ENCODE measurements around the gene FUT2. TPM values are rescaled to one million over a fixed set of nuclear protein-coding genes. Genes with fewer than 3 reads are reported as not detected.
A peak's percentile ranks its signal among the peaks of the same experiment; 100 is the strongest.

Gene FUT2
- total RNA-seq, 2 experiments from 2014 or later = not detected

DNA sequence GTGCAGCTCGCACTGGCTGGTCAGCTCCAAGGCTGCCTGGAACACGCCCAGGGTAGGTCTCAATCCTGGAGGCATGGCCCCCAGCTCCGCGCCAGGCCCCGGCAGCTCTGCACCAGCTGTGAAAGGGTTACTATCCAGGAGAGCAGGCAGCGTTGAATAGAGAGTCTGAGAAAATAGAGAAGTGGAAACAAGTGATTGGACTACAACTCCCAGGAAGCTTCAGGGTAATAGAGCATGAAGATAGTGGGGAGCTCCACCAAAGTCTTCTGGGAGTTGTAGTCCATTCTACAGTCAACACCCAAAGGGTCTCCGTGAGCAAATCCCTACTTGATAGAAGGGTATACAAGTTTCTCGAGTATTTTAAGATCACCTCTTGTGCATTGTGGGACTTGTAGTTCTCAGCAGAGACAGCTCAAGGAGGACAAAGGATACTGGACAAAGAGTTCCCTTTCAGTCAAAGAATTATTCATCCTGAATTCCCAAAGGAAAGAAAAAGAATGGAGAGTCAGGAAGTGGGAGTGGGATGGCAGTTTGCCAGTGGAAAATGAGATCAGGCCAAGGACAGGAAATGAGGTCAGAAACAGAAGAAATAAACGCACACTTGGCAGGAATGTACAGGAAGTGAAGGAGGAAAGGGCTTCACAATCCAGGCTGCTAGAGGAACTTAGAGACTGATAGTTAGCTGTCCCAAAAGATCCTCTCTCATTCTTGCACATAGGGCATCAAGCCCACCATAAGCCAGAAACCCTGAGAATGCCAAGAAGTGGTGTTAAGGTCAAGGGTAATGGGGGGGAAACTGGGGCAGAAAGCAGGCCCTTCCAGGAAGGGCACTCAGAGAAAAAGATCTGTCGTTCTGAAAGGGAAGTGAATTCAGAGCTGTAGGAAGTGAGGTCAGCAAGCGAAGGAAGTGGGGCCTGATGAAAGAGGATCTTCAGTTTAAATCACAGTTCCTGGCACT is 29.3 kb downstream of the FUT2 start:
- H3K27me3 Mint-ChIP-seq (ENCODE audit: low read depth) = no peaks in the 10 kb centered on the region
- peak; percentile 52 for DNase-seq
- H3K4me3 Mint-ChIP-seq = peak overlapping the region; percentile 44
- peak overlapping the region; percentile 91 for H3K27ac Mint-ChIP-seq
- H3K36me3 Mint-ChIP-seq (ENCODE audit: low read depth) = peaks cover 18% of the 10 kb centered on the region
- CTCF ChIA-PET = interaction anchor here (0.6 to 1.6 kb wide), 4 partner anchors 45 to 746 kb away, joined by 3 to 6 read pairs (median 3); no protein-coding TSS in a partner anchor
- peaks cover 11% of the 10 kb centered on the region for H3K9me3 Mint-ChIP-seq
- peaks cover 26% of the 10 kb centered on the region for H3K4me1 Mint-ChIP-seq (ENCODE audit: low read depth)
- intact Hi-C loops (cut with micrococcal nuclease) = no loop called here

GRCh38 chr19:48726556-48726955 is 30.8 kb downstream of the FUT2 start:
- peak overlapping the region; percentile 80 for H3K27ac Mint-ChIP-seq
- H3K27me3 Mint-ChIP-seq (ENCODE audit: low read depth) = no peaks in the 10 kb centered on the region
- peaks cover 21% of the 10 kb centered on the region for H3K4me1 Mint-ChIP-seq (ENCODE audit: low read depth)
- DNase-seq = peak; percentile 48
- H3K9me3 Mint-ChIP-seq = peaks cover 11% of the 10 kb centered on the region
- no peak overlapping the region for H3K4me3 Mint-ChIP-seq
- intact Hi-C loops (cut with micrococcal nuclease) = no loop called here
- peaks cover 18% of the 10 kb centered on the region for H3K36me3 Mint-ChIP-seq (ENCODE audit: low read depth)
- CTCF ChIA-PET = interaction anchor here (1.1 kb wide), 1 partner anchor 12 kb away, joined by 6 read pairs; no protein-coding TSS in a partner anchor

GRCh38 chr19:48728911-48729664 is 33.3 kb downstream of the FUT2 start:
- no peak for DNase-seq
- no peak overlapping the region for H3K4me3 Mint-ChIP-seq
- H3K27ac Mint-ChIP-seq = no peak overlapping the region
- peaks cover 17% of the 10 kb centered on the region for H3K4me1 Mint-ChIP-seq (ENCODE audit: low read depth)
- H3K9me3 Mint-ChIP-seq = peaks cover 11% of the 10 kb centered on the region
- CTCF ChIA-PET = no interaction called here
- peaks cover 18% of the 10 kb centered on the region for H3K36me3 Mint-ChIP-seq (ENCODE audit: low read depth)
- H3K27me3 Mint-ChIP-seq (ENCODE audit: low read depth) = no peaks in the 10 kb centered on the region
- intact Hi-C loops (cut with micrococcal nuclease) = no loop called here

DNA sequence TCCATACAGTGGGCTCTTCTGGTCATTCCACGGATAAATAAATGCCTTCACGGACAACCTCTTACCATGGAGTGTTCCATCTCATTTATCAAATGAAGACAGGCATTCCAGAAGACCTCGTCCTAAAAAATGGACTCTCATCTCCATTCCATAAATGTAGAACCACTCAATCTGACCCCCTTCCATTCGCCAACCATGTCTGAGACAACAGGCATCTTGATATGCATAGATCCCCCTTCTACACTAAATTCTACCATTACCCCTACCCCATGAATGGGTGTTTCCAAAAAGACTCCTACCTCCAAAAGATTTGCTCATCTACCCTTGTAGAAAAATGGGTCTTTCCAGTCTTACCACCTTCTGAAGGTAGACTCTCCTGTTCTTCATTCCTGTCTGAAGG is 35.7 kb downstream of the FUT2 start:
- no peak for DNase-seq
- intact Hi-C loops (cut with micrococcal nuclease) = no loop called here
- H3K36me3 Mint-ChIP-seq (ENCODE audit: low read depth) = peaks cover 7% of the 10 kb centered on the region
- peaks cover 3% of the 10 kb centered on the region for H3K9me3 Mint-ChIP-seq
- H3K4me3 Mint-ChIP-seq = no peak overlapping the region
- H3K4me1 Mint-ChIP-seq (ENCODE audit: low read depth) = peaks cover 3% of the 10 kb centered on the region
- H3K27ac Mint-ChIP-seq = no peak overlapping the region
- H3K27me3 Mint-ChIP-seq (ENCODE audit: low read depth) = no peaks in the 10 kb centered on the region
- CTCF ChIA-PET = no interaction called here

- Mint-ChIP-seq H3K4me3 (no peak overlapping the region), H3K27ac (no peak overlapping the region), H3K27me3 (ENCODE audit: low read depth) (no peaks in the 10 kb centered on the region), H3K36me3 (ENCODE audit: low read depth) (no peaks in the 10 kb centered on the region), H3K4me1 (ENCODE audit: low read depth) (peaks cover 4% of the 10 kb centered on the region), H3K9me3 (no peaks in the 10 kb centered on the region)
- DNase-seq = no peak
- CTCF ChIA-PET = no interaction called here
- intact Hi-C loops (cut with micrococcal nuclease) = no loop called here
Observed at GRCh38 chr19:48734625-48735024, 38.9 kb downstream of the FUT2 start.

DNA sequence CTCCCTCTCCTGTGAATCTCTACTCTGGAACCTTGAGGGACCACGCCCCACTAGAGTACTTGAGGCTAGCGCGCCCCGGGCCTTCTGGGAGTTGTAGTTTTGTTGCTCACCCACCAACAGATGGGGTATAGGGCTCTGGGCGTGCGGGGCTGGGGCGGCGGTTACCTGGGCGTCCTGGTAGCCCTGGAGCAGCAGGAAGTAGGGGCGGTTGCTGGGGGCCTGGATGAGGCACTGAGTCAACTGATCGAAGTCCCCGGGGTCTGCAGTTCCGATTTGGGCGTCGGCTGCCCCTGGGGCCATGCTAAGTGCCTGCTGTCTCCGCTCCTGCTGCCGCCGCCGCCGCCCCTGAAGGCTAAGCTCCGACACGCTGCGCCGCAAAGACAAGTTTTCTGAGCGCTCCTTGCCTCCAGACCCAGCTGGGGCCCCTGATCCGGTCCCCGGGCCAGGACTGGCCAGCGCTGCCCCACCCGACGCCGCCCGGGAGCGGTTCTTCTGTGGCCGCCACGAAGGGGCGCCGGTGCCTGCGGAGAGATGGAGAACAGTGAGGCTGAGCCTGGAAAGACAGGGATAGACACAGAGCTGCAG is 39.4 kb downstream of the FUT2 start:
- intact Hi-C loops (cut with micrococcal nuclease) = no loop called here
- Mint-ChIP-seq H3K9me3 (no peaks in the 10 kb centered on the region), H3K27me3 (ENCODE audit: low read depth) (peaks cover 4% of the 10 kb centered on the region), H3K4me1 (ENCODE audit: low read depth) (peaks cover 7% of the 10 kb centered on the region), H3K27ac (no peak overlapping the region), H3K4me3 (no peak overlapping the region), H3K36me3 (ENCODE audit: low read depth) (no peaks in the 10 kb centered on the region)
- DNase-seq = no peak
- CTCF ChIA-PET = no interaction called here

DNA sequence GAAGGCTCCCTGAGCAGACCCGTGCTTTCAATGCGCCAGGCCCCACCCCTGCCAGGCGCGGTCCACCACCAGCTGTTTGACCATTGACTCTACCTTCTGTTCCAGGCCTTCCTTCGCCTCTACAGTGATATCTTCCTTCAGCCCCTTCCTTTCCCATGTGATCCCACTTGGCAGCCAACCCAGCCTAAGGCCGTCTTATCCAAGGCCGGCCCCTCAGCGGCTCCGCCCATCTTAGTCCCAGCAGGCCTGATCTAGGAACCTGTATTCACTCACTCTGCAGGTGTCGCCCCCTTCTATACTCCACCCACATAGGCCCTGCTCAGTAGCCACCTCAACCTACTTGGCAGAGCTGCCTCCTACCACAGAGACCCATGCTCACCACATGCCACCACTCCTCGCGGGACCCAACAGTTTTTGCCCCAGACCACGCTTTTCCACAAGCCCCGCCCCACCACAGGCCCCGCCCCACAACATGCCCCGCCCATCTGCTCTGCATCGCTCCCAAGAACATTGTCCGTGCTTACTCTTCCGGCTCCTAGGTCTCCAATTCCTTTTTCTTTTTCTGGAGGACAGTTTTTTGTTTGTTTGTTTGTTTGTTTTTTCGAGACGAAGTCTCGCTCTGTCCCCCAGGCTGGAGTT is 41.7 kb downstream of the FUT2 start:
- no peak for DNase-seq
- Mint-ChIP-seq H3K4me1 (ENCODE audit: low read depth) (peaks cover 17% of the 10 kb centered on the region), H3K27me3 (ENCODE audit: low read depth) (peaks cover 10% of the 10 kb centered on the region), H3K27ac (no peak overlapping the region), H3K9me3 (no peaks in the 10 kb centered on the region), H3K4me3 (no peak overlapping the region), H3K36me3 (ENCODE audit: low read depth) (no peaks in the 10 kb centered on the region)
- intact Hi-C loops (cut with micrococcal nuclease) = no loop called here
- CTCF ChIA-PET = interaction anchor here (2.6 kb wide), 1 partner anchor 92 kb away, joined by 13 read pairs; the partner anchor contains the start of gene CA11

GRCh38 chr19:48738557-48739403 is 43.0 kb downstream of the FUT2 start:
- no peak overlapping the region for H3K27ac Mint-ChIP-seq
- peaks cover 10% of the 10 kb centered on the region for H3K27me3 Mint-ChIP-seq (ENCODE audit: low read depth)
- CTCF ChIA-PET = interaction anchor here (1.0 to 2.6 kb wide), 6 partner anchors 12 to 106 kb away, joined by 3 to 13 read pairs (median 4); partner anchors contain the start of gene CA11
- H3K4me3 Mint-ChIP-seq = peak overlapping the region; percentile 56
- H3K36me3 Mint-ChIP-seq (ENCODE audit: low read depth) = no peaks in the 10 kb centered on the region
- H3K4me1 Mint-ChIP-seq (ENCODE audit: low read depth) = peaks cover 17% of the 10 kb centered on the region
- H3K9me3 Mint-ChIP-seq = no peaks in the 10 kb centered on the region
- intact Hi-C loops (cut with micrococcal nuclease) = loop anchor here (1.0 to 2.0 kb wide), 4 partner anchors 24 to 416 kb away; partner anchors contain the start of gene CA11
- DNase-seq = peak; percentile 96

DNA sequence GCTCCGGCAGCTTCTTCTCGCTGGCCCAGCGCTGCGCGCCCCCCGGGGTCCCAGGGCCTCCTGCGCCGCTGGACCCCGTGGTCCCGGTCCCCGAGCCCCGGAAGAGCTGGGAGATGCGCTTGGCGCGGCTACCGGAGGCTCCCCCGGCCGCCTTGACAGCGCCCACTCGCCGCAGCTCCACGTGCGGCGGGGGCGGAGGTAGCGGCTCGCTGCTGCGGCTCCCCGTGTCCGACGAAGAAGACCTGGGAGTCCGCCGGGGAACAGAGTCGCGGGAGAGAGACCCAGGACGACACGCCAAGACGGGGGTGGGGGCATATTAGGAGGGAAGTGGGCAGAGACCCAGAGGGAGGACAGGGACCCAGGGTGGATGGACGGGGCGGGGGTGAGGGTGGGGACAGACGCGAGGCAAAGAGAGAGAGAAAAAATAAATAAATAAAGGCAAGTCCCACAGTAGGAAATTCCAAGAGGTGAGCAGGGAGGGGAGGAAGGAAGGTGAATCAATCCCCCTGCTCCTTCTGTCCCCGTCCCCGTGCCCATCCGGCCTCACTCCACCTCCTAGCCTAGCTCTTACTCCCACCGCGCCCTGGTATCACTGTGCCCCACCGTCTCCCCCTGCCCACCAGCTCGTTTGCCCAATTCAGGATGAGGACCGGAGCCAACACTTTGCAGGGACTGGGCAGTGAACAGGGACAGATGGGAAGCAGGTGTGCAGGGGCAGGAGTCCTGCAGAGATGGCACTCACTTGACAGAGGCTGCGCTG is 43.8 kb downstream of the FUT2 start:
- CTCF ChIA-PET = interaction anchor here (0.6 to 2.6 kb wide), 6 partner anchors 12 to 107 kb away, joined by 3 to 13 read pairs (median 6); partner anchors contain the start of gene CA11
- Mint-ChIP-seq H3K4me3 (peak overlapping the region; percentile 21), H3K27me3 (ENCODE audit: low read depth) (peaks cover 10% of the 10 kb centered on the region), H3K4me1 (ENCODE audit: low read depth) (peaks cover 17% of the 10 kb centered on the region), H3K9me3 (no peaks in the 10 kb centered on the region), H3K27ac (no peak overlapping the region), H3K36me3 (ENCODE audit: low read depth) (no peaks in the 10 kb centered on the region)
- no peak for DNase-seq
- intact Hi-C loops (cut with micrococcal nuclease) = loop anchor here (2.0 kb wide), 2 partner anchors 93 to 417 kb away; partner anchors contain the start of gene CA11

- peaks cover 12% of the 10 kb centered on the region for H3K27me3 Mint-ChIP-seq (ENCODE audit: low read depth)
- no peak for DNase-seq
- peak within 1 kb of the TSS; percentile 21 for H3K4me3 Mint-ChIP-seq
- peaks cover 17% of the 10 kb centered on the region for H3K4me1 Mint-ChIP-seq (ENCODE audit: low read depth)
- no peaks in the 10 kb centered on the region for H3K36me3 Mint-ChIP-seq (ENCODE audit: low read depth)
- H3K9me3 Mint-ChIP-seq = no peaks in the 10 kb centered on the region
- intact Hi-C loops (cut with micrococcal nuclease) = no loop called here
- CTCF ChIA-PET = interaction anchor here (0.6 to 2.6 kb wide), 4 partner anchors 11 to 95 kb away, joined by 3 to 13 read pairs (median 8); partner anchors contain the start of gene CA11
- H3K27ac Mint-ChIP-seq = no peak within 1 kb of the TSS
Observed at GRCh38 chr19:48740164-48740972, 44.6 kb downstream of the FUT2 start, which contains the start of gene RASIP1. RASIP1 (minus strand) TSS chr19:48740610; CDS start chr19:48740282, 328 bp downstream.

Measured in activated naive CD4-positive, alpha-beta T cell treated with anti-CD3 and anti-CD28 coated beads for 36 hours (primary cell).